Measurements from ENCODE around the gene HLA-B.

The HLA-B gene

GRCh38 chr6:31351401-31352309 is 5.3 kb downstream of the HLA-B start:
- no peak for DNase-seq

GRCh38 chr6:31351033-31351380 is 6.0 kb downstream of the HLA-B start:
- no peak for DNase-seq

- no peak for DNase-seq
These were observed 6.6 kb downstream of the HLA-B start for GRCh38 chr6:31350196-31351032.

GRCh38 chr6:31349301-31349700 is 7.7 kb downstream of the HLA-B start:
- no peak for DNase-seq

GRCh38 chr6:31345026-31345730 is 11.8 kb downstream of the HLA-B start:
- no peak for DNase-seq

GRCh38 chr6:31340228-31340627 is 16.8 kb downstream of the HLA-B start:
- DNase-seq: no peak

- DNase-seq: no peak
These were observed 17.8 kb downstream of the HLA-B start for GRCh38 chr6:31339210-31339609.

- DNase-seq: no peak
These were observed 20.0 kb downstream of the HLA-B start for GRCh38 chr6:31336896-31337496.

- no peak for DNase-seq
These were observed 24.1 kb downstream of the HLA-B start for GRCh38 chr6:31332637-31333602.

- DNase-seq: no peak
These were observed 28.5 kb downstream of the HLA-B start for GRCh38 chr6:31328355-31328960.

- DNase-seq: no peak
These were observed 35.2 kb downstream of the HLA-B start for GRCh38 chr6:31321820-31322219.

- no peak for DNase-seq
These were observed 35.8 kb downstream of the HLA-B start for GRCh38 chr6:31321005-31321707.

- DNase-seq: no peak
These were observed 39.9 kb downstream of the HLA-B start for GRCh38 chr6:31317036-31317435.

GRCh38 chr6:31309641-31310040 is 47.3 kb downstream of the HLA-B start:
- DNase-seq: no peak

GRCh38 chr6:31308845-31309175 is 48.2 kb downstream of the HLA-B start:
- no peak for DNase-seq

- DNase-seq: peak; percentile 59
These were observed 48.7 kb downstream of the HLA-B start for GRCh38 chr6:31308050-31308844.

- no peak for DNase-seq
These were observed 49.3 kb downstream of the HLA-B start for GRCh38 chr6:31307669-31308049.

GRCh38 chr6:31305703-31306219 is 51.2 kb downstream of the HLA-B start:
- no peak for DNase-seq

GRCh38 chr6:31304683-31305082 is 52.3 kb downstream of the HLA-B start:
- no peak for DNase-seq
